Subcutaneous abdominal adipose tissue (tissue), 5 donors: Measurements from ENCODE around the gene ZNF532.

ENCODE experiments used
- H3K27ac ChIP-seq: one replicate; pipeline ENCODE4 v1.7.0; 2013; ENCODE audit warnings: low read depth, mild to moderate bottlenecking, inconsistent platforms, low read length, moderate library complexity
- H3K27me3 ChIP-seq, 5 donors: one replicate each; pipeline ENCODE4 v1.7.0; 2013; ENCODE audit warnings: low read length in 5 of 5, inconsistent platforms in 1 of 5; ENCODE audit not compliant: control insufficient read depth in 5 of 5, insufficient read depth in 4 of 5
- H3K36me3 ChIP-seq, 5 donors: one replicate each; pipeline ENCODE4 v1.7.0; 2013; ENCODE audit warnings: low read length in 5 of 5; ENCODE audit not compliant: control insufficient read depth in 5 of 5, insufficient read depth in 5 of 5
- H3K4me1 ChIP-seq, 5 donors: one replicate each; pipeline ENCODE4 v1.7.0; 2013; ENCODE audit warnings: low read length in 5 of 5, mild to moderate bottlenecking in 3 of 5, moderate library complexity in 1 of 5; ENCODE audit not compliant: control insufficient read depth in 5 of 5, insufficient read depth in 5 of 5
- H3K4me3 ChIP-seq, 5 donors: one replicate each; pipeline ENCODE4 v1.7.0; 2013; ENCODE audit warnings: low read length in 5 of 5, low read depth in 1 of 5
- H3K9ac ChIP-seq, 5 donors: one replicate each; pipeline ENCODE4 v1.7.0; 2013; ENCODE audit warnings: low read length in 5 of 5, mild to moderate bottlenecking in 4 of 5, moderate library complexity in 3 of 5
- H3K9me3 ChIP-seq, 5 donors: one replicate each; pipeline ENCODE4 v1.7.0; 2013; ENCODE audit warnings: low read length in 5 of 5; ENCODE audit not compliant: control insufficient read depth in 5 of 5
- donor health status: healthy.
- donor health status: healthy.
- donor health status: healthy.
- donor health status: healthy.
- donor health status: healthy.

The ZNF532 gene

DNA sequence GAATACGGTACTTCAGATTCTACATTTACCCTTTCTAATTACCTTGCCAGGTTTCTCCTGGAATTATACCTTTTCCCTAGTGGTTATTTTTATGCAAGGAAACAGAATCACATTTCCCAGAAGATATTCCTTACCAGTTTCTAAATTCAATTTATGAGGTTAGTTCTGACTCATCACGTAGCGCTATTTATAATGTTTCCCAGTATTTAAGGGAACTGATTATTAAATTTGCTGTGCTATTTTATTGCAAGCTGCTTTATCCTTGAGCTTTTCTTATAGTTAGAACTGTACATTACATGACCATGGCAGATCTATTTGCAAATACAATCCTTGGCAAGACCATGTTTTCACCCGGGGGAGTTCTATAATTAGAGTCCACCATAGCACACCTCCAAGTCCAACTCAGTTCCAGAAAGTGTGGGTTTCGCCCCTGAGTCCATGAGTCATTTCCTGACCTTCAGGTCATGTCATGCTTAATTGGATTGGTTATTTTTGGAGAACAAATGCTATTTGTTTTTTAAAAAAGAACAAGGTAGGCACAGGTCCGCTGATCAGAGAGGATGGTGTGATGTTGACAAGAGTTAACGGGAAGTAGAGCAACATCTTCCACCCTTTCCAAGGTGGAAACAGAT, 126.6 kb downstream of the ZNF532 start:
- no peaks in the 10 kb centered on the region for H3K27me3 ChIP-seq
- H3K27ac ChIP-seq: peak overlapping the region; percentile 76
- no peaks in the 10 kb centered on the region for H3K36me3 ChIP-seq
- peaks cover 0 to 47% (median 9%) of the 10 kb centered on the region in 5 donors for H3K4me1 ChIP-seq
- peaks cover 0 to 4% (median 0%) of the 10 kb centered on the region in 5 donors for H3K9me3 ChIP-seq
- no peak overlapping the region for H3K9ac ChIP-seq
- H3K4me3 ChIP-seq: no peak overlapping the region

DNA sequence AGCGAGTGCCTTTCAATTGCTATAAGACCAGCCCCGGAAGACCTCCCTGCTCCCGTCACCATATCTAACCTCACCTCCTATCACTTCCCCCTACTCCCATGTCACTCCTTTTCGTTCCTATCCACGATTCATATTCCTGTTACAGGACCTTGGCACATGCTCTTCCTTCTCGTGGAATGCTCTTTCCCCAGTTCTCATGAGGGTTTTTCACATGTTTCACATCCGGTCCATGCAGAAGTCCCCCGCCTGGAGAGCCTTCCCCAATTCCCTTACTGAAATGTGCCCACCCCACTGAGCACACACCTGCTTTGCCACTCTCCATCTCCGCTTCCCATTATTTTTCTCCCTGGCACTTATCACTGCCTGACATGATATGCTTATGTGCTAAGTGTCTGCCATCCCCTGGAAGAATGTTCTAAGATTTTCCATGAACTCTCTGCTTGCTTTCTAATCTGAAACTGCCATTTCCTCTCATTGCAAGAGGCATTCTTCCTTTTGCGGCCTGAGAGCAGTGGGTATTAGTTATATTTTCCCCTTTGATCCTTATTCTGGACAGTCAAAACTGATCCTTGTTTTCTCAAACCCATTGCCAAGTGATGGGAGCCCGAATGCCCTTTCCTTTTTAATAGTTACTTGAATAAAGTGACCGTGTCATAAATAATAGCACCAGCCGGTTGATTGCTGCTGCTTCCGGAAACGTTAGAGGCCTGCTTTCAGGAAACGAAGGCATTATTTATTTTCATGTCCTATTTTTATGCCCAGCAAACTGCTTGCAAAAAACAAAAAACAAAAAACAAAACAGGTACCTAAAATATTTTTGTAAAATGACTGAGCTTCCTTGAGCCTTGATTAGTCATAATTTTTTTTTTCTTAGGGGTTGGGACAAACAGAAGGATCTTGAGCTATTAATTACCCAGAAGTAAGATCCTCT, 127.9 kb downstream of the ZNF532 start:
- H3K4me3 ChIP-seq: no peak overlapping the region
- peak overlapping the region; percentile 76 for H3K27ac ChIP-seq
- peaks cover 0 to 52% (median 10%) of the 10 kb centered on the region in 5 donors for H3K4me1 ChIP-seq
- H3K27me3 ChIP-seq: no peaks in the 10 kb centered on the region
- H3K9me3 ChIP-seq: peaks cover 0 to 4% (median 0%) of the 10 kb centered on the region in 5 donors
- H3K9ac ChIP-seq: no peak overlapping the region
- no peaks in the 10 kb centered on the region for H3K36me3 ChIP-seq

DNA sequence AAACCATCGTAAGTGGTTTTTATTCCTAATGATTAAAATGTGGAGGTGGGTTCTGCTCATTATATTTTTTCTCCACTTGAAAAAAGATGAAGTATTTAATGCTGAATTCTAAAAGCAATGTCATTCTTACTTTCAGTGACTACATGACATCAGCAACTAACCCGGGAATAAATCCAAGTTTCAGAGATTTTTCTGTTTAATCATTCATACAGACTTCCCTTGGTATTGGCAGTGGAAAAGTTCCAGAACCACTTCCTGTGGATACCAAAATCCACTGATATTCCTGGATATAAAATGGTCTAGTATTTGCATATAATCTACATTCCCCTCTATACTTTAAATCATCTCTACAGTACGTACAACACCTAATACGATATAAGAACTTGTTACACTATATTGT, 128.6 kb downstream of the ZNF532 start:
- peak overlapping the region; percentile 76 for H3K27ac ChIP-seq

DNA sequence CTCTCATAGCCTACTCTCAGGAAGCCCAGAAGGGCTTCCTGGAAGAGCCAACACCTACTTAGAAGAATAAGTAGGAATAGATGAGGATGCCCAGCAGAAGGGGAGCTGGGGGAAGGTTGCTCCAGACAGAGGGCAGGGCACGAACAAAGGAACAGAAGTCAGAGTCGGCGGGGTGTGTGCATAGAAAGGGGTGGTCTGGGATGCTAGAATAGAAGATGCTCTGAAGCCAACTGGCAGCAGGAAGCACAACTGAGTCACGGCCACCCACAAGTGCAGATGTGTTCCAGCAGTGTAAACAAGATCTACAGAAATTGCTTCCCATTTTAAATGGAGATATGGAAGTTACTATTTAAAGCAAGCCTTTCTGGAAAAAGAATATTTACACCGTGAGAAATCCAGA, 131.0 kb downstream of the ZNF532 start:
- no peaks in the 10 kb centered on the region for H3K9me3 ChIP-seq
- peaks cover 8 to 54% (median 23%) of the 10 kb centered on the region in 5 donors for H3K4me1 ChIP-seq
- H3K27me3 ChIP-seq: no peaks in the 10 kb centered on the region
- no peaks in the 10 kb centered on the region for H3K36me3 ChIP-seq
- no peak overlapping the region for H3K27ac ChIP-seq
- no peak overlapping the region for H3K9ac ChIP-seq
- H3K4me3 ChIP-seq: no peak overlapping the region

More for the DNA sequence above, 128.6 kb downstream of the ZNF532 start:
- Histone ChIP-seq H3K27me3 (no peaks in the 10 kb centered on the region), H3K9me3 (peaks cover 0 to 4% (median 0%) of the 10 kb centered on the region in 5 donors), H3K36me3 (no peaks in the 10 kb centered on the region), H3K4me3 (no peak overlapping the region), H3K9ac (no peak overlapping the region), H3K4me1 (peaks cover 2 to 53% (median 15%) of the 10 kb centered on the region in 5 donors)

DNA sequence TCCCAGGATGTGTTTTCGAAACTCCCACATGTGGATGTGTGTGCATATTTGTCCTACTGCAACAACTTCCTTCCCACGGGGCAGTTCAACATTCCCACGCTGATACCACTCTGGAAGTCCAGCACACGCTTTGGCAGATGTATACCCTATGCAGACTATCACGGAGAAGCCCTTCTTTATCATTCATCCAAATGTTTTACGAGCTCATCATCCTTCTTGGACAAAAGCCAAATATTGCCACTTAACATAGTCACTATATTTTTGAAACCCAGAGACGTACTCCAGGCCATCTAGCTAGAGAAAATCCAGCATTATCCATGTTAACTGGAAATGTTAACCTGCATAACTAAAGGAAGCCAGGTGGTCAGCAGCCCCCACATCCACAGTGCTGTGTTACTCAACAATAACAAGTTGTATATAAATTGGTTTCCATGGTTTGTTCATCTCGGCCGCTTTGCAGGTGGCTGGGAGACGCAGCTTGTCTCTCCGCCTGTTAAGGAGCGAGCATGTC, 131.5 kb downstream of the ZNF532 start:
- H3K4me1 ChIP-seq: peaks cover 8 to 50% (median 23%) of the 10 kb centered on the region in 5 donors
- no peak overlapping the region for H3K4me3 ChIP-seq
- H3K27ac ChIP-seq: no peak overlapping the region
- no peak overlapping the region for H3K9ac ChIP-seq
- no peaks in the 10 kb centered on the region for H3K36me3 ChIP-seq
- no peaks in the 10 kb centered on the region for H3K9me3 ChIP-seq
- no peaks in the 10 kb centered on the region for H3K27me3 ChIP-seq

DNA sequence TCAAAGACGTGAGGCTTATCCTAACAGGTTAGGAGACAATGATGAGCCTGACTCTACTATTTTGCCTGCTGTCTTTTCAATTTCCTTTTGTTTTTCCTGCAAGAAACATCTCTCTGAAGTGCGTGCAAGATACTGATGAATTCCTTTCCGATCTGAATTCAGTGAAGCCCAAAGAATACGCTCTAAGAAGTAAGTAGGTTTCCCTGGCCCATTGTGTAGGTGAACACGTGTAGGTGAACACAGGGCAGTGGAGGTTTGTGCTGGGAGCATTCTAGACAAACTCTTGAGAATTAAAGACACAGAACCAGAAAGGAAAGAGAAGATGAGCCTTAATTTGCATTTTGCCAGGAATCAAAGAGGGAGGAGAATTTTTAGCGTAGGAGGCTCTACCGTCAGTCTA, 132.0 kb downstream of the ZNF532 start:
- Histone ChIP-seq H3K36me3 (no peaks in the 10 kb centered on the region), H3K4me1 (peaks cover 8 to 45% (median 23%) of the 10 kb centered on the region in 5 donors), H3K9me3 (no peaks in the 10 kb centered on the region), H3K27me3 (no peaks in the 10 kb centered on the region), H3K4me3 (no peak overlapping the region), H3K9ac (no peak overlapping the region), H3K27ac (no peak overlapping the region)

DNA sequence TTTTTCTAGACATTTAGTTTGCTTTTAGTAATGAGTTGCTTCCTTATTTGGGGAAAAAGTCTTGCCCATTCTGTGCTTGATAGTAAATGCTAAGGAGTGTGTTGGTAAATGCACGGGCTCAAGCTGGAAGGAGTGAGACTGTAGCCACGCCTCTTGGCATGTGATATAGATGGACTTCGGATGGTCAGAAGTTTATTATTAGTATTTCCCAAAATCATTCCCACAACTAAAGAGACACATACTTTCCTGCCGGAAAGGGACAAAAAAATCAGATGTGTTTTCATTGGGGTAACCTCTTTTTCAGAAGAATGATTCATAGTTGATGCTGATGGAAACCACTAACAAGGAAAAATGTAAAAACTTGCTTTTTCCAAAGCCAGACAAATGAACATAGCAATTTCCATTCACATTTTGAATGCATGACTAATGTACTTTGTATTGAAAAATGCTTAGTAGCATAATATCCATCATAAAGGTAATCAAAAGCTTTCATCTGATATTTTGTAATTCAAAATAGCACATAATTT, 133.2 kb downstream of the ZNF532 start:
- Histone ChIP-seq H3K4me3 (no peak overlapping the region), H3K9ac (no peak overlapping the region), H3K27ac (peak overlapping the region; percentile 32), H3K9me3 (no peaks in the 10 kb centered on the region), H3K27me3 (no peaks in the 10 kb centered on the region), H3K4me1 (peaks cover 5 to 33% (median 19%) of the 10 kb centered on the region in 5 donors), H3K36me3 (no peaks in the 10 kb centered on the region)

DNA sequence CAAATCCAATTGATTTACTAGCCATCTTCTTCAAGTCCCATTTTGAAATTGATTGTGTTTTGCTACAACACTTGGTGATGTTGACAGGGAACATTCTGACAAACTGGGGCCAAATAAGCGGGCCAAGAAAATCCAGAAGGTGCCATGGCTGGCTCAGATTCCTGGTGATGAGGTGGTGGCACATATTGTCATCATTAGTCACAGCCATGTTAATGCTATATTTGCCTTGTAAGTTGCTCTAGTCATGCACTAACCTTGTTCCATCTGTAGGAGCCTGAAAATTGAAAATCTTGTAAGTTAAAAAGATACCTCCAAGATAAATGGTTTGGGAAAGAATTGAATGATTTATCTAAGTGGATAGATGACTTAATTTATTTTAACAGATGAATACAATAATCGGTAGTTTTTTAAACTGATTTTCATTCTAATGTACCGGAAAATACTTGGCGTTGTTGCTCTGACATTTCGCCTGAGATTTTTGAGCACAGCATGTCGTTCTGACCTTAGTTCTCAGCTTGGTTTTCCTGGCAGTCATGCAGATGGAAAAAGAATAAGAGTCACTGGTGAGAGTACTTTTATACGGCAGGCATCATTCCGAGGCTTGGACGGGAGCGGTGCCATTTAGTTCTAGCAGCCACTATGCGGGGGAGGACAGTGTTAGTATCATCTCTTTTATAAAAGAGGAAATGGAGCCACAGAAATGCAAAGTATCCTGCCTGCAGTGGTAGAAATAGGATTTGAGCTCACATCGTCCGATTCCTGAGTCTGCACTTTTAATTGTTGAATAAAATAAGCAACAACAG, 133.9 kb downstream of the ZNF532 start:
- Histone ChIP-seq H3K27ac (peak overlapping the region; percentile 32), H3K4me1 (peaks cover 5 to 29% (median 19%) of the 10 kb centered on the region in 5 donors), H3K27me3 (no peaks in the 10 kb centered on the region), H3K9ac (no peak overlapping the region), H3K4me3 (peak overlapping the region in 2 of 5 donors; percentile 26 to 38), H3K9me3 (no peaks in the 10 kb centered on the region), H3K36me3 (no peaks in the 10 kb centered on the region)

DNA sequence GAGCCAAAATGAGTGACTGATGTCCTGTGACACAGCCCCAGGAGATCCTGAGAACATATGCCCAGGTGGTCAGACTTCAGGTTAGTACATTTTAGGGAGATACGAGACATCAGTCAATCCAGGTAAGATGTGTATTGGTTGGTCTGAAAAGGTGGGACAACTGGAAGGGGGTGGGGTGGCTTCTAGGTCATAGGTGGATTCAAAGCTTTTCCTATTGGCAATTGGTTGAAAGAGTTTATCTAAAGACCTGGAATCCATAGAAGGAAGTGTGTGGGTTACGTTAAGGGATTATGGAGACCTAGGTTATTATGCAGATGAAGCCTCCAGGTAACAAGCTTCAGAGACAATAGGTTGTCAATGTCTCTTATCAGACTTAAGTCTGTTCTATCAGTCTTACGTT, 136.5 kb downstream of the ZNF532 start:
- no peak overlapping the region for H3K4me3 ChIP-seq

More for the DNA sequence above, 136.5 kb downstream of the ZNF532 start:
- no peaks in the 10 kb centered on the region for H3K36me3 ChIP-seq
- H3K9me3 ChIP-seq: no peaks in the 10 kb centered on the region
- H3K27me3 ChIP-seq: no peaks in the 10 kb centered on the region
- H3K27ac ChIP-seq: no peak overlapping the region
- H3K4me1 ChIP-seq: peaks cover 5 to 27% (median 20%) of the 10 kb centered on the region in 5 donors
- H3K9ac ChIP-seq: no peak overlapping the region
